ENCODE data around the gene DMRT3. TPM values are rescaled to one million over a fixed set of nuclear protein-coding genes. Genes with fewer than 3 reads are reported as not detected.

Gene DMRT3
- total RNA-seq, 2 experiments from 2014 or later, result not detected

DNA sequence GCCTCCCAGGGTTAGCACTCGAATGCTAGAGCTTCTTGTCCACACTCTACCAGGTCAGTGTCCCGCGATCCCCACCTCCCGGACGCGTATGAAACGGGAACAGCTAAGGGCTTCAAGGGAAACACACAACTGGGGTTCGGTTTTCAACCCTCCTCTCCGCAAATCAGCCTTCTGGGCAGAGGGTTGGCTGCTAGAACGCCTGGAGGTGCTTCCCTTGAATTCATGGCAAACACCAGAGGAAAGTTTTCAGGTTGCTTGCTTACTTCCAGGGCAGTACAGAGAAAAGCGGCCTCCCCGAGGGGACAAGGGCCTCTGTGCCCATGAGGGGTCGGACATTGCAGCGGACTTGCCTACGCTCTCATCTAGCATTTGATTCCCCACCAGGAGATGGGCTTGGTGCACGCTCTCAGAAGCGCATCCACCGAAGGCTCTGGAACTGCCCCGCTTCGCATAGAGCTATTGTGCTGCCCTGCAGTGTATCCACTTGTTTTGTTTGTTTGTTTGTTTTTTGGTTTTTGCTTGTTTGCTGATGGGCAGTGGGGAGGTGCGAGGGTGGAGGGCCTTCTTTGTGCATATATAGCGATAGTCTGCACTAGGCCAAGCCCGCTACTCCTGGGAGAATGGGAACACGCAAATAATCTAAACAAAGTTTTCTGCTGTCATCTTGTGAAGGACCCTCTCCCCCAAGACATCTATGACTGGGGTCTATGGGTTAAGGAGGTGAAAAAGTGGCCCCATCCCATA is 1.3 kb upstream of the DMRT3 start:
- CTCF ChIA-PET, result interaction anchor here (1.5 kb wide), 1 partner anchor 22 kb away, joined by 3 read pairs; no protein-coding TSS in a partner anchor
- peaks cover 12% of the 10 kb centered on the region for H3K4me1 Mint-ChIP-seq
- no peak overlapping the region for H3K27ac Mint-ChIP-seq
- no peak overlapping the region for H3K4me3 Mint-ChIP-seq
- no peaks in the 10 kb centered on the region for H3K9me3 Mint-ChIP-seq
- POLR2A ChIA-PET, result no interaction called here
- H3K36me3 Mint-ChIP-seq (ENCODE audit: low read depth), result peaks cover 12% of the 10 kb centered on the region
- DNase-seq, result no peak
- peaks cover 80% of the 10 kb centered on the region for H3K27me3 Mint-ChIP-seq

DNA sequence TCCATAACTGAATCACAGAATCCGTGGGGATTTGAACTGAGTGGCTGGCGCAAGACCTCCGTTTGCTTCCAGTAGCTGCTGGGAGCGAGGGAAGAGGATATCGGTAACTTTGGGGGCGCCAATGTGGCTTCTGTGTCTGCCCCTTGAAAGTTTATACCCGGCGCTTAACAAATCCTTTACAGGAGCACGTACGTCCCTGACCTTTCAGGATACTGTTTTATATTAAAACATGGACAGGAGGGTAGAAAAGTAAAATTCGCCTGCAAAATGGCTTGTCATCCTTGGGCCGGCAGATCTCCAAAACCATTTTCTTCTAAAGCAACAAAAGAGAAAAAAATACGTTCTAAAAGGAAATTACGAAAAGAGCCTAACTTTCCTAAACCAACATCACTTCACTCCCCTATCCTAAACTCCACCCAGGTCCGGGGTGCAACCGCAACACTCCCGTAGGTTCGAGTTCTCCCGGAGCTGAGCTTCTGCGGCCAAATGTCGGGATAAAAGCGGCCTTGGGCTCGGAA is 656 bp upstream of the DMRT3 start:
- peaks cover 9% of the 10 kb centered on the region for H3K36me3 Mint-ChIP-seq (ENCODE audit: low read depth)
- no peak overlapping the region for H3K4me3 Mint-ChIP-seq
- H3K27ac Mint-ChIP-seq, result no peak overlapping the region
- no peak for DNase-seq
- H3K27me3 Mint-ChIP-seq, result peaks cover 80% of the 10 kb centered on the region
- ChIA-PET POLR2A (no interaction called here), CTCF (interaction anchor here (4.0 kb wide), 1 partner anchor 34 kb away, joined by 15 read pairs; no protein-coding TSS in a partner anchor)
- H3K9me3 Mint-ChIP-seq, result no peaks in the 10 kb centered on the region
- peaks cover 9% of the 10 kb centered on the region for H3K4me1 Mint-ChIP-seq

DNA sequence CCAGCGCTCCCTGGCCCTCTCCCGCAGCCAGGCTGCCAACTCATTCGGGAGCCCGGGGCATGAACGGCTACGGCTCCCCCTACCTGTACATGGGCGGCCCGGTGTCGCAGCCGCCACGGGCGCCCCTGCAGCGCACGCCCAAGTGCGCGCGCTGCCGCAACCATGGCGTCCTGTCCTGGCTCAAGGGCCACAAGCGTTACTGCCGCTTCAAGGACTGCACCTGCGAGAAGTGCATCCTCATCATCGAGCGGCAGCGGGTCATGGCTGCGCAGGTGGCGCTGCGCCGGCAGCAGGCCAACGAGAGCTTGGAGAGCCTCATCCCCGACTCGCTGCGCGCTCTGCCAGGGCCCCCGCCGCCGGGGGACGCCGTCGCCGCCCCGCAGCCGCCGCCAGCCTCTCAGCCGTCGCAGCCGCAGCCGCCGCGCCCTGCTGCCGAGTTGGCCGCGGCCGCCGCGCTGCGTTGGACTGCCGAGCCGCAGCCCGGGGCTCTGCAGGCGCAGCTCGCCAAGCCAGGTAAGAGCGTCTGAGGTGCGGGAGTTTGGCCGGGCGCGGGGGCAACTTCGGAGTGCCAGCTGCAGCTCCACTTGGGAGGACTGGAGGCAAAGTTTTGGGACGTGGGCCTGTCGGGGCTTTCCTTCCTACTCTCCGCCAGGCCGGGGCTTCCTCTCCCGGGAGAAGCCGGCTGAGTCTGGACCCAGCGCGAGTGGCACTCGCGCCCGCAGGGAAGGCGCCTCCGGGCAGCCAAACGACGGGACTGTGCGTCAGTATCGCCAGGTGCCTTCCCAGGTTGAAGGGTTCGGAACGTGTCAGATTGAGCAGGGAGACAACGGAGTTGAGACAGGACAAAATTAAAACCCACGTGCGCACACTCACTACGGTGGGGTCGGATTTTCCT is 735 bp downstream of the DMRT3 start:
- Mint-ChIP-seq H3K4me3 (no peak overlapping the region), H3K4me1 (peaks cover 7% of the 10 kb centered on the region), H3K27ac (no peak overlapping the region), H3K9me3 (no peaks in the 10 kb centered on the region), H3K36me3 (ENCODE audit: low read depth) (peaks cover 9% of the 10 kb centered on the region), H3K27me3 (peaks cover 83% of the 10 kb centered on the region)
- DNase-seq, result no peak
- POLR2A ChIA-PET, result no interaction called here
- CTCF ChIA-PET, result interaction anchor here (0.8 to 4.0 kb wide), 3 partner anchors 9 to 33 kb away, joined by 3 to 15 read pairs (median 3); no protein-coding TSS in a partner anchor

DNA sequence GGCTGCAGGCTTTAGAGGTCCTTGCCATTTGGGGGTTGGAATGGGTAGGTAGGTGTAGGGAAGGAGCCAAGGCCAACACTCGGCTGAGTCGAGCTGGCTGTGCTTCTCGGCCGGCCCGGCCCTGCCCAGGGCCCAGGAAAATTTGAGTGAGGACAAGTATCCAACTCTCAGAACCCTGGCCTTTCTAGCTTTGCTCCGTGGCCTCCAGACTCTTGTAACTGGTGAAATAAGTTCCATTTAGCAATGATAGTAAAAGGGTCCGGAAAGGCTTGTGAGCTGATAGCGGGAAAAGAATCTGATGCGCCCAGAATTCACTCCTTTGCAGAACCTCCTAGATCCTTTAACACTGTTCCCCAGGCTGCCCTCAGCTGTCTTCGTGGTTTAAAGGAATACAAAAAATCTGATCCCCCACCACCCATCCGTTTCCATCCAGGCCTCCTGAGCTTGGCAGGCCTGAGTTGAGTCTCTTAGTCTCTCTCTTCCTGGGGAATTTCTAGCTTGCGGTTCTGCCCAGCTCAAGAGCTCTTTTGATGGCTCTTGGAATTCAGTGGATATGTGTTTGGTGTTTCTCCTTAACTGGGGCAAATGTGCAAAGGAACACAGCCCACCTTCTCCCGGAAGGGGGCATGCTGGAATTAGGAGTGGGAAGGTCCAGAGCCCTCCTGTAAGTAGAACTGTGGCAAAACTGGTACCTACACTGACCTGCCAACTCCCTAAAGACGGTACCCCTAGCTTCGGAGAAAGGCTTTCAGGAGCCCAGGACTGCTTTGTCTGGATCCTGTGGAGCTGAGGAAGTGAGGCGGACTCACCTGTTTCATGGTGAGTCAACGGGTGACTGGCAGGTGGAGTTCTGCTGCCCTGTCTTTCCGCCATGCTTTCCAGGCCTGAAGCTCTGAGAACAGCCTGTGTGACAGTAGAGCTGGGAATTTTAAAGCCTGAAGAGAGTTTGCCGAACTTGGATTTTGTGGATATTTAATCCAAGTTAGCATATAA is 1.7 kb downstream of the DMRT3 start:
- ChIA-PET CTCF (interaction anchor here (0.8 to 4.0 kb wide), 4 partner anchors 8 to 32 kb away, joined by 3 to 15 read pairs (median 4); no protein-coding TSS in a partner anchor), POLR2A (no interaction called here)
- peak overlapping the region; percentile 30 for H3K27ac Mint-ChIP-seq
- H3K9me3 Mint-ChIP-seq, result no peaks in the 10 kb centered on the region
- peaks cover 86% of the 10 kb centered on the region for H3K27me3 Mint-ChIP-seq
- H3K4me1 Mint-ChIP-seq, result peaks cover 11% of the 10 kb centered on the region
- no peak overlapping the region for H3K4me3 Mint-ChIP-seq
- H3K36me3 Mint-ChIP-seq (ENCODE audit: low read depth), result peaks cover 9% of the 10 kb centered on the region
- DNase-seq, result no peak

DNA sequence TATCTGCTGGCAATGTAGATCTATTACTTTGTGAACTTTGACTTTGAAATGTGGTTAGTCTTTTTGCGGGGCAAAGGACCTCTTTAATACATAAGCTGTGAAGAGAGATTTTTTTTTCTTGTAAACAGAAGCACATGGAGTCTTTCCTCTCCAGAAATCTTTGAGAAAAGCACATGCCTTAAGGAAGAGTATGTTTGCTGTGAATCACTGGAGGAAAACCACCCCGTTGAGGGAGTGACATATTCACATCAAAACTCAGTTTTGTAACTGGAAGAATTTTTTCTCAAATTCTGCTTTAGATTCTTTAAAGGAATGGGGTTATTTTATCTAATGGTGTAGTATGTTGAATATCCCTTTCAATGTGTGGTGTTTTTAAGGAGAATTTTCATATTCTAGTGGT is 3.5 kb downstream of the DMRT3 start:
- Mint-ChIP-seq H3K27ac (no peak overlapping the region), H3K36me3 (ENCODE audit: low read depth) (peaks cover 2% of the 10 kb centered on the region), H3K4me1 (peaks cover 7% of the 10 kb centered on the region), H3K27me3 (peaks cover 82% of the 10 kb centered on the region), H3K9me3 (no peaks in the 10 kb centered on the region), H3K4me3 (no peak overlapping the region)
- DNase-seq, result no peak
- CTCF ChIA-PET, result interaction anchor here (2.0 to 4.0 kb wide), 4 partner anchors 10 to 30 kb away, joined by 5 to 15 read pairs (median 7); no protein-coding TSS in a partner anchor
- POLR2A ChIA-PET, result no interaction called here

DNA sequence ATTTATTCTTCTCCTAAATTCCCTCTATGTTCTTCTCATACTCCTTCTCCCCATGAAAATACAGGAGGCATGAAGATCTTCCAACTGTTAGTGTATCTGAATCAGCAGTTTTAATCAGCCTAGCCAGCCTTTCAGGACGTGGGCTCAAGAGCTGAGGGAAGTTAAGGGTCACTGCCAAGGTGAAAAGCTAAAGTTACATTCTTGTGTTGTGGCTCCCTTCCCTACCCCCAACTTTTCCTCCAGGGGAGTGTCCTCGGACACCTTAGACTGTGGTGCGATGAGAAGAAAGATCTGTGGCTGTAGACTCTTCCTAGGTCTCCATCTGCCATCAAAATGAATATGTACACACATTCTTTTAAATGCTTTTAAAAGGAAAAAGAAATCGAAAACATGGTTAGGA is 4.2 kb downstream of the DMRT3 start:
- DNase-seq, result no peak
- H3K4me3 Mint-ChIP-seq, result no peak overlapping the region
- H3K27me3 Mint-ChIP-seq, result peaks cover 79% of the 10 kb centered on the region
- peaks cover 7% of the 10 kb centered on the region for H3K4me1 Mint-ChIP-seq
- H3K36me3 Mint-ChIP-seq (ENCODE audit: low read depth), result peaks cover 2% of the 10 kb centered on the region
- no peaks in the 10 kb centered on the region for H3K9me3 Mint-ChIP-seq
- POLR2A ChIA-PET, result no interaction called here
- H3K27ac Mint-ChIP-seq, result no peak overlapping the region
- CTCF ChIA-PET, result interaction anchor here (1.1 to 2.2 kb wide), 3 partner anchors 9 to 29 kb away, joined by 4 to 9 read pairs (median 5); no protein-coding TSS in a partner anchor

DNA sequence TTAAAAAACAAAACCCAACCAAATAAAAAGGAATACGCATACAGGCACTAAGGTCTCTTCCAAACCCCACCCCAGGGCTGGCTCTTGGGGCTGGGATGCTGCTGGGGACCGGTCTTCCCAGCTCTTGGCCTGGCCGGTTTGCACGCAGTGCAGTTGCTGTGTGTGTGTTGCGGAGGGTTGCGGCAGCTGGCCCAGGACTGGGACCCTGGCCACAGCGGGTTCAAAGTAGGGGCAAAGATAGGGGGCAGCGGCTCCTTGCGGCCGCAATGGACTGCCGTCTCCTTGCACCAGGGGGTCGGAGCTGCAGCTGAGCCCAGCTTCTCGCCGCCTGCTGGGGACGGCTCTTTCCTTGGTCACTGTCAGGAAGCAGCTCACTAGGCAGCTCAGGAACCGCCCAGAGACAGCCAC is 5.0 kb downstream of the DMRT3 start:
- no peaks in the 10 kb centered on the region for H3K9me3 Mint-ChIP-seq
- H3K4me1 Mint-ChIP-seq, result peaks cover 3% of the 10 kb centered on the region
- no peak overlapping the region for H3K4me3 Mint-ChIP-seq
- peaks cover 79% of the 10 kb centered on the region for H3K27me3 Mint-ChIP-seq
- H3K36me3 Mint-ChIP-seq (ENCODE audit: low read depth), result peaks cover 2% of the 10 kb centered on the region
- ChIA-PET CTCF (interaction anchor here (1.1 to 2.2 kb wide), 2 partner anchors 23 to 28 kb away, joined by 4 to 9 read pairs; no protein-coding TSS in a partner anchor), POLR2A (interaction anchor here (1.1 kb wide), 1 partner anchor 66 kb away, joined by 3 read pairs; no protein-coding TSS in a partner anchor)
- H3K27ac Mint-ChIP-seq, result no peak overlapping the region
- DNase-seq, result no peak

DNA sequence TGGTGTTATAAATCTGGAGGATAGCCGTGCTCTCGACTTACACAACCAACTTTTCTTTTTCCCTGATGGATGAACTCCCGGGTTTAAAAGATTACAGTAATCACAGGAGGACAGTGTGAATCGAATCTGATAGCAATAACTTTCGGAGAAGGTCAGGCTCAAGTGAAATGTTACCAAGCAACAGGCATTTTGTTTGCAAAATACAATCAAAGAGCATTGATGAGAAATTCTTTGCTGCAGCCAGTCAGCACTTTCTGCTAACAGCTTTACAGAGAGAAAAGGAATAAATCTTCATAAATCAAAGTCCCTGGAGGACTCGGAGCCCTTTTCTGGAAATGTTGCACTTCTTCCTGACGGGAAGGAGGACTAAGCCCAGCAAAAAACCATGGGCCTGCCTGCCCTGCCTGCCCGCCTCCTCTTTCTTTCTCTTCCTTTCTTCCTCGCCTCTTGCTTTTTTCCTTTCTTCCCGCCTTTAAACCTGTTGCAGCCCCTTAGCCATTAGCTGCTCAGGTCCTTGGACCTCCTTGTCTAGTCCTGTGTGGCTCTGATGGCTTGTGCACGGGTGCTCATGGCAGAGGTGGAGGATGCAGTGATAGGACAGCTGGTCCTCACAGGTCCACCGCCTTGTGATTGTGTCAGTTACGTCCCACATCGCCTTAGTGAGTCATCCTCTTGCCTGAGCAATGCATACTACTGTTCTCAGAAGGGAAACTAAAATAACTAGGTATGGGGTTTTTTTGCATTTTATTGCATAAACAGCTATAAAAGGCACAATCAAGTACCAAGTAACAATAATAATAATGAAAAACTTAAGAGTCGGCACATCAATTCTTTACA is 6.2 kb downstream of the DMRT3 start:
- Mint-ChIP-seq H3K27ac (no peak overlapping the region), H3K9me3 (no peaks in the 10 kb centered on the region), H3K4me3 (no peak overlapping the region), H3K4me1 (peaks cover 3% of the 10 kb centered on the region), H3K27me3 (peaks cover 84% of the 10 kb centered on the region), H3K36me3 (ENCODE audit: low read depth) (peaks cover 2% of the 10 kb centered on the region)
- CTCF ChIA-PET, result interaction anchor here (0.6 to 1.0 kb wide), 2 partner anchors 22 to 328 kb away, joined by 3 read pairs; no protein-coding TSS in a partner anchor
- POLR2A ChIA-PET, result no interaction called here
- DNase-seq, result no peak

DNA sequence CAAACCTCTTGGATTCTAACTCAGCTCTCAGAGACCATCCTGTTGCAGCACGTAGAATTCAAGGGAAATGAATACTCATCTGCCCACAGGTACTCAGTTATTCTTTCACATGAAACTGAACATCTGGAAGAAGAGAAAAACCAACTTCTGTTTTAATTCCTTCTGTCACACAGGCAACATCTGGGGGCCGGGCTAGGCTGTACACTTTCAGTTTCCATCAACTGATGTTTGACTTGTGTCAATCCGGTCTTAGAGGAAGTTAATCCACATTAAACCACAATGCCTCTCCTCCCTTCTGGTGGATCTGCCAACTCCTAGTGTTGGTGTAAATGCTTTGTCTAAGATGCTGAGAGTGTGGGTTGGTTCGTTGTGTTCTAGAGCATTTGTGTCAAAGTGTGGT is 17.6 kb downstream of the DMRT3 start:
- Mint-ChIP-seq H3K27me3 (peaks cover 23% of the 10 kb centered on the region), H3K4me1 (peaks cover 8% of the 10 kb centered on the region), H3K4me3 (no peak overlapping the region), H3K27ac (no peak overlapping the region), H3K9me3 (peaks cover under 1% of the 10 kb centered on the region), H3K36me3 (ENCODE audit: low read depth) (no peaks in the 10 kb centered on the region)
- CTCF ChIA-PET, result no interaction called here
- POLR2A ChIA-PET, result no interaction called here
- DNase-seq, result no peak

DNA sequence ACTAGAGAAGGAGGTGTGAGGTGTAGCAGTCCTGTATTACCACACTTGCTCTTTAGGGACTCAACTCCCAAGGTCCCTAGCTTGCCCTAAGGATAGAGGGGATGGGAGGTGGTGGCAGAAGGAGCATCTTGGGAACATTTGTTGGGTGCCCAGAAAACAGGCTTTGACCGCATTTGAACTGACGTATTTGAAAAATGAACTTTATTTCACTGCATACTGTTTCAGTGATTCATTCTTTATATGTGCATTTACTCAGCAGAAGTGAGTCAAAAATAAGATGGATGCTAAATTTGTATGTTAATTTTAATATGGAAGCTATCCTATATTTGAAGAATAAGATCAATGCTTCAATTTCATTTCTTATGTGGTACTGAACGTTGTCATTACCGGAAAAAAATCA is 18.7 kb downstream of the DMRT3 start:
- no peak for DNase-seq
- H3K4me1 Mint-ChIP-seq, result peaks cover 8% of the 10 kb centered on the region
- peaks cover 15% of the 10 kb centered on the region for H3K27me3 Mint-ChIP-seq
- H3K36me3 Mint-ChIP-seq (ENCODE audit: low read depth), result no peaks in the 10 kb centered on the region
- H3K27ac Mint-ChIP-seq, result no peak overlapping the region
- CTCF ChIA-PET, result interaction anchor here (1.5 to 2.9 kb wide), 2 partner anchors 8 to 10 kb away, joined by 3 to 15 read pairs; no protein-coding TSS in a partner anchor
- POLR2A ChIA-PET, result no interaction called here
- H3K9me3 Mint-ChIP-seq, result peaks cover 1% of the 10 kb centered on the region
- no peak overlapping the region for H3K4me3 Mint-ChIP-seq

DNA sequence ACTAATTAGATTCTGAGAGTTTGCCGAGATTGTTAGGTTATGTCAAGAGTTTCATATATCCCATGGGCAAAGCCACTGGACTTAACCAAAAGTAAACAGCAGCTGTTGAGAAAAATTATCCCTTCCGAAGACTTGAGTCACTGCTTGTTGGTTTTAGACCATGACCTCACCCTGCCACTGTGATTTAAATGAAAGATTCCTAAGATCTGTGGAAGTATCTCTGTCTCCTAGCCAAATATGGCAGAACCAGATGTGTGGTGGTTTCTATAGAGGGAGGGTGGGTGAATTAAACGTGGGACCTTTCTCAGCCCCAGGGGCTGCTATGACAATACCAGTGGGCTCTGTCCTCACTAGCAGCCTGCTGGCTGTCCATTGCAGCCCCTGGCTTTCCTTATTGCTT is 19.3 kb downstream of the DMRT3 start:
- POLR2A ChIA-PET, result no interaction called here
- Mint-ChIP-seq H3K36me3 (ENCODE audit: low read depth) (no peaks in the 10 kb centered on the region), H3K4me3 (no peak overlapping the region), H3K4me1 (peaks cover 8% of the 10 kb centered on the region), H3K27me3 (peaks cover 14% of the 10 kb centered on the region), H3K27ac (no peak overlapping the region), H3K9me3 (peaks cover 1% of the 10 kb centered on the region)
- DNase-seq, result no peak
- CTCF ChIA-PET, result interaction anchor here (1.3 to 2.9 kb wide), 3 partner anchors 8 to 42 kb away, joined by 3 to 15 read pairs (median 4); no protein-coding TSS in a partner anchor
